ENCODE results near the gene IL17D. TPM values are rescaled to one million over a fixed set of nuclear protein-coding genes. Genes with fewer than 3 reads are reported as not detected.

Gene IL17D
- total RNA-seq, 1 experiment from 2014 or later: 1.2 TPM

DNA sequence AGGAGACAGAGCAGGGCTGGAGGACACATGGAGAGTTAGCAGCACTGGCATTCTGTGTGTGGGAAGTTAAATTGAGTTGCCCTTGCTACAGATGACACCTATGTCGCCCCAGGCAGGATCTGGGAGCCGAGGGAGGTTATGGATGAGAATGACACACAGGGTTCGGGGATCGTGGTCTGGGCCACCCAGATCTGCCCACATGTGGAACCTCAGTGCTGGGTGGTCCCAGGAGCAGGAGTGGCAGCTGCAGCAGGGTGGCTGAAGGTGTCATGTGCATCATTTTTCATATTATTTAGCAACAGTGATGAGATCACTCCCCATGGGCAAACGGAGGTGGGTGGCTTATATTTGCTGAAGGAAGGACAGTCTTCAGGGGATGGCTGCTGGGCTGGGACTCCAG is 3.2 kb downstream of the IL17D start:
- no peak overlapping the region for H3K14ac ChIP-seq (ENCODE audit: insufficient read depth, low read length)
- peaks cover 6% of the 10 kb centered on the region; the same call in 1 of the 2 replicates for H3K27me3 ChIP-seq (ENCODE audit: insufficient read depth, low read length)
- Mint-ChIP-seq H3K27me3 (ENCODE audit: low read depth) (peaks cover 40% of the 10 kb centered on the region), H3K36me3 (ENCODE audit: insufficient read depth in 1 of 3, low read depth in 3 of 3) (no peaks in the 10 kb centered on the region; a peak in 1 of 7 replicates), H3K9me3 (no peaks in the 10 kb centered on the region), H3K4me3 (no peak overlapping the region), H3K4me1 (peaks cover 17 to 21% of the 10 kb centered on the region in 2 experiments), H3K27ac (no peak overlapping the region)
- WGBS (ENCODE audit: extremely low coverage, insufficient read length, low lambda C conversion rate): no CpG with 5 or more reads among the region's 5 CpGs
- no peak overlapping the region for H3K4ac ChIP-seq (ENCODE audit: low read depth, low read length)
- no peak overlapping the region for H4K91ac ChIP-seq (ENCODE audit: insufficient read length, low read depth, low read length)
- H2BK15ac ChIP-seq (ENCODE audit: low read depth, low read length): no peak overlapping the region
- no peak overlapping the region for H3K9ac ChIP-seq (ENCODE audit: extremely low read depth, insufficient read length, low read length)
- no peak overlapping the region for H2AFZ ChIP-seq (ENCODE audit: low read length)
- no peak overlapping the region for H2BK5ac ChIP-seq (ENCODE audit: insufficient read length, low read length)
- no peaks in the 10 kb centered on the region for H3K79me2 ChIP-seq (ENCODE audit: insufficient read depth, low read length)
- peaks cover 9% of the 10 kb centered on the region for H3K23me2 ChIP-seq (ENCODE audit: insufficient read length, low read depth, low read length, poor library complexity, severe bottlenecking)
- H3K18ac ChIP-seq (ENCODE audit: insufficient read length, low read depth, low read length): no peak overlapping the region
- no peaks in the 10 kb centered on the region for H3K9me3 ChIP-seq (ENCODE audit: control insufficient read depth, low read depth, low read length)
- H4K8ac ChIP-seq (replicated peaks; ENCODE audit: insufficient read length, low read depth, low read length): no peak overlapping the region
- no peak for DNase-seq
- no peaks in the 10 kb centered on the region for H3K4me1 ChIP-seq (ENCODE audit: insufficient read depth, low read length)
- H3K23ac ChIP-seq (ENCODE audit: insufficient read length, low read depth, low read length): no peak overlapping the region
- no peak overlapping the region for H4K5ac ChIP-seq (ENCODE audit: insufficient read length, low read depth, low read length)
- no peak overlapping the region for H3K4me2 ChIP-seq (ENCODE audit: insufficient read depth, insufficient read length, low read length)
- no peak overlapping the region for H2BK20ac ChIP-seq (ENCODE audit: low read depth, low read length, poor library complexity, severe bottlenecking)
- no peak overlapping the region for H3K56ac ChIP-seq (ENCODE audit: insufficient read length, low read depth, low read length)
- no peak overlapping the region for H2BK12ac ChIP-seq (ENCODE audit: insufficient read length, low read depth, low read length)
- no peaks in the 10 kb centered on the region for H4K20me1 ChIP-seq (ENCODE audit: control insufficient read depth, insufficient read depth, insufficient read length)
- TF ChIP-seq, protein P1, sequence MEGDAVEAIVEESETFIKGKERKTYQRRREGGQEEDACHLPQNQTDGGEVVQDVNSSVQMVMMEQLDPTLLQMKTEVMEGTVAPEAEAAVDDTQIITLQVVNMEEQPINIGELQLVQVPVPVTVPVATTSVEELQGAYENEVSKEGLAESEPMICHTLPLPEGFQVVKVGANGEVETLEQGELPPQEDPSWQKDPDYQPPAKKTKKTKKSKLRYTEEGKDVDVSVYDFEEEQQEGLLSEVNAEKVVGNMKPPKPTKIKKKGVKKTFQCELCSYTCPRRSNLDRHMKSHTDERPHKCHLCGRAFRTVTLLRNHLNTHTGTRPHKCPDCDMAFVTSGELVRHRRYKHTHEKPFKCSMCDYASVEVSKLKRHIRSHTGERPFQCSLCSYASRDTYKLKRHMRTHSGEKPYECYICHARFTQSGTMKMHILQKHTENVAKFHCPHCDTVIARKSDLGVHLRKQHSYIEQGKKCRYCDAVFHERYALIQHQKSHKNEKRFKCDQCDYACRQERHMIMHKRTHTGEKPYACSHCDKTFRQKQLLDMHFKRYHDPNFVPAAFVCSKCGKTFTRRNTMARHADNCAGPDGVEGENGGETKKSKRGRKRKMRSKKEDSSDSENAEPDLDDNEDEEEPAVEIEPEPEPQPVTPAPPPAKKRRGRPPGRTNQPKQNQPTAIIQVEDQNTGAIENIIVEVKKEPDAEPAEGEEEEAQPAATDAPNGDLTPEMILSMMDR (conservative IDR thresholded peaks at IDR 0.05): no peak
- H3K27ac ChIP-seq (ENCODE audit: insufficient read length, low read depth, low read length): no peak overlapping the region
- no peak overlapping the region for H2BK120ac ChIP-seq (ENCODE audit: low read depth, low read length, poor library complexity, severe bottlenecking)
- no peak overlapping the region for H2AK5ac ChIP-seq (ENCODE audit: insufficient read length, low read length)
- H3T11ph ChIP-seq (ENCODE audit: low read length): no peak overlapping the region
- no peaks in the 10 kb centered on the region for H3K79me1 ChIP-seq (ENCODE audit: insufficient read depth, low read depth, low read length, poor library complexity, severe bottlenecking)

All from H9 (cell line).